Measurements from ENCODE around the gene SMIM5.

DNA sequence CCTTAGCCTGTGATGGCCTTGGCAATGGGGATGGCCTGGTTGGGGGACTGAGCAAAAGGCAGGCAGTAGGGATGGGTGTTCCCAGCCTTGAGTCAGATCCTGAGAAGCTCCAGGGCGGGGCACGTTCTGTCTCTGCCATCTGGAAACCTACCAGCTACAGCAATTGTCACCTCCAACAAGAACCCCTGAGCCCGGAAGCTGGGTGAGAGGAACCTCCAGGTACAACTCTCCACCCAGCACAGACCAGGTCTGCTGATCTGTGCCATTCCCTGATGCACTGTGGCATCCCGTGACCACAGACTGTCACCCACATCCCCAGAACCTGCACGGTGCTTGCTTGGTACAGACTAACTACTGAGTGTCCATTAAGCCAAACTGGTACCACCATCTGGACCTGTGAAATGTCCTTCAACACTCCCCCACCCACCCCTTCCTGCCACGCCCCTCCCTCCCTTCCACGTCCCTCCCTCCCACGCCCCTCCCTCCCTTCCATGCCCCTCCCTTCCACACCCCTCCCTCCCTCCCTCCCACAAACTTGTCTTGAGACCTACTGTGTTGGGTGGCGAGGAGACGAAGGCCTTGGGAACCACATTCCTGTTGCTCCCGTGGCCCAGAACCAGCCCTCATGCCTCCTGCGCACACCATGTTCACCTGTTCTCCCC lies 29.1 kb upstream of the SMIM5 start:
- TF ChIP-seq, protein P1, sequence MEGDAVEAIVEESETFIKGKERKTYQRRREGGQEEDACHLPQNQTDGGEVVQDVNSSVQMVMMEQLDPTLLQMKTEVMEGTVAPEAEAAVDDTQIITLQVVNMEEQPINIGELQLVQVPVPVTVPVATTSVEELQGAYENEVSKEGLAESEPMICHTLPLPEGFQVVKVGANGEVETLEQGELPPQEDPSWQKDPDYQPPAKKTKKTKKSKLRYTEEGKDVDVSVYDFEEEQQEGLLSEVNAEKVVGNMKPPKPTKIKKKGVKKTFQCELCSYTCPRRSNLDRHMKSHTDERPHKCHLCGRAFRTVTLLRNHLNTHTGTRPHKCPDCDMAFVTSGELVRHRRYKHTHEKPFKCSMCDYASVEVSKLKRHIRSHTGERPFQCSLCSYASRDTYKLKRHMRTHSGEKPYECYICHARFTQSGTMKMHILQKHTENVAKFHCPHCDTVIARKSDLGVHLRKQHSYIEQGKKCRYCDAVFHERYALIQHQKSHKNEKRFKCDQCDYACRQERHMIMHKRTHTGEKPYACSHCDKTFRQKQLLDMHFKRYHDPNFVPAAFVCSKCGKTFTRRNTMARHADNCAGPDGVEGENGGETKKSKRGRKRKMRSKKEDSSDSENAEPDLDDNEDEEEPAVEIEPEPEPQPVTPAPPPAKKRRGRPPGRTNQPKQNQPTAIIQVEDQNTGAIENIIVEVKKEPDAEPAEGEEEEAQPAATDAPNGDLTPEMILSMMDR (IDR thresholded peaks at IDR 0.05; ENCODE audit: low read depth, low read length) = no peak
- no peak for TF ChIP-seq EZH2phosphoT487 (IDR thresholded peaks at IDR 0.05; ENCODE audit: low read depth)
